H1 (cell line): ENCODE data around the gene VSIG10L. TPM values are rescaled to one million over a fixed set of nuclear protein-coding genes. Genes with fewer than 3 reads are reported as not detected.

Experiments used
- CTCF ChIA-PET: fragments of 300-600 bp; sonication (Branson Sonifier 250); formaldehyde crosslinking; loops from one replicate; lab custom pipeline; 2021; ENCODE audit not compliant: partially characterized antibody; lab: Charles Lee
- POLR2A ChIA-PET: fragments of 300-600 bp; sonication (Branson Sonifier 250); formaldehyde crosslinking; loops from one replicate; lab custom pipeline; 2021; ENCODE audit warnings: inconsistent platforms; ENCODE audit not compliant: partially characterized antibody; lab: Charles Lee
- DNase-seq, 2 experiments: peaks; one replicate each; pipeline versions ENCODE4 v3.0.0 to v3.0.0-alpha.2; 2010 to 2022; ENCODE audit warnings: low spot score in 2 of 2, low read depth in 1 of 2, mixed read lengths in 1 of 2
- FAIRE-seq: peaks from 2 replicates; lab custom pipeline; 2011; peaks lifted over from hg19 to GRCh38; lab: Jason Lieb, UNC
- H2AFZ ChIP-seq: 2 replicates; pipeline ENCODE4 v1.8.1; 2012; ENCODE audit warnings: low read length, inconsistent platforms
- H2AK5ac ChIP-seq: 2 replicates; pipeline ENCODE4 v1.6.1; 2013; ENCODE audit warnings: low read depth, low read length
- H2BK120ac ChIP-seq: replicated peaks from 2 replicates; pipeline ENCODE3; 2013; ENCODE audit warnings: low read depth, low read length, inconsistent platforms
- H2BK12ac ChIP-seq: 2 replicates; pipeline ENCODE4 v1.6.1; 2013; ENCODE audit warnings: low read depth, low read length
- H2BK15ac ChIP-seq: 2 replicates; pipeline ENCODE4 v1.6.1; 2013; ENCODE audit warnings: low read length
- H2BK20ac ChIP-seq: 2 replicates; pipeline ENCODE4 v1.6.1; 2013; ENCODE audit warnings: low read length
- H2BK5ac ChIP-seq: 2 replicates; pipeline ENCODE4 v1.6.1; 2013; ENCODE audit warnings: low read depth, low read length
- H3K14ac ChIP-seq: 2 replicates; pipeline ENCODE4 v1.6.1; 2013; ENCODE audit warnings: inconsistent platforms; ENCODE audit not compliant: insufficient read length
- H3K18ac ChIP-seq: 2 replicates; pipeline ENCODE4 v1.6.1; 2013; ENCODE audit warnings: low read length; ENCODE audit errors: extremely low read depth
- H3K23ac ChIP-seq: 2 replicates; pipeline ENCODE4 v1.6.1; 2013; ENCODE audit warnings: inconsistent platforms; ENCODE audit not compliant: insufficient read length
- H3K23me2 ChIP-seq: 2 replicates; pipeline ENCODE4 v1.6.1; 2013; ENCODE audit warnings: low read depth, low read length
- H3K27ac ChIP-seq: 2 replicates; pipeline ENCODE4 v1.6.1; 2011; ENCODE audit warnings: low read depth, low read length, inconsistent platforms
- H3K27me3 ChIP-seq, 4 experiments: replicated peaks in 1 of 4; 1 replicate in 1 of 4; 2 replicates in 3 of 4; pipeline versions ENCODE4 v1.6.1 to v1.8.1; 2011 to 2013; ENCODE audit warnings: low read length in 3 of 4, mild to moderate bottlenecking in 3 of 4, inconsistent platforms in 2 of 4, mixed read lengths in 2 of 4, moderate library complexity in 1 of 4; ENCODE audit not compliant: control insufficient read depth in 3 of 4, insufficient read depth in 3 of 4; ENCODE audit errors: extremely low read depth in 1 of 4
- H3K36me3 ChIP-seq, 4 experiments: 2 replicates each; pipeline versions ENCODE4 v1.6.1 to v1.8.1; 2011 to 2013; ENCODE audit warnings: mild to moderate bottlenecking in 4 of 4, low read length in 3 of 4, moderate library complexity in 2 of 4, control low read depth in 1 of 4, inconsistent platforms in 1 of 4; ENCODE audit not compliant: insufficient read depth in 4 of 4, control insufficient read depth in 2 of 4
- H3K4ac ChIP-seq: replicated peaks from 2 replicates; pipeline ENCODE3; 2013; ENCODE audit warnings: low read length, low read depth, mixed read lengths, inconsistent platforms; ENCODE audit not compliant: insufficient read length
- H3K4me1 ChIP-seq, 4 experiments: replicated peaks in 1 of 4; 1 replicate in 1 of 4; 2 replicates in 3 of 4; pipeline versions ENCODE4 v1.6.1 to v1.8.1; 2011 to 2013; ENCODE audit warnings: low read length in 3 of 4, inconsistent platforms in 2 of 4, mixed read lengths in 1 of 4; ENCODE audit not compliant: insufficient read depth in 4 of 4, control insufficient read depth in 3 of 4
- H3K4me2 ChIP-seq, 2 experiments: 2 replicates each; pipeline versions ENCODE4 v1.6.1 to v1.8.1; 2011 to 2013; ENCODE audit warnings: low read depth in 2 of 2, low read length in 2 of 2, control low read depth in 1 of 2, inconsistent platforms in 1 of 2, mild to moderate bottlenecking in 1 of 2; ENCODE audit not compliant: insufficient read depth in 1 of 2
- H3K4me3 ChIP-seq, 4 experiments: fragments of 200-600, 300-600 bp in 1 of 4; sonication (generic), shearing (Covaris generic), sonication (Bioruptor Twin) in 1 of 4; 2 replicates each; pipeline versions ENCODE4 v1.5.1 to v1.8.1; 2011 to 2016; ENCODE audit warnings: low read length in 4 of 4, low read depth in 3 of 4, control low read depth in 2 of 4, inconsistent platforms in 2 of 4, mild to moderate bottlenecking in 2 of 4, mixed read lengths in 1 of 4, moderate library complexity in 1 of 4; ENCODE audit not compliant: insufficient read depth in 2 of 4; ENCODE audit errors: extremely low read depth in 1 of 4
- H3K56ac ChIP-seq: replicated peaks from 2 replicates; pipeline ENCODE3; 2013; ENCODE audit warnings: low read depth, mild to moderate bottlenecking, mixed read lengths, low read length, inconsistent platforms; ENCODE audit not compliant: insufficient read length
- H3K79me1 ChIP-seq: 2 replicates; pipeline ENCODE4 v1.6.1; 2013; ENCODE audit warnings: low read depth, low read length, control low read depth
- H3K79me2 ChIP-seq, 2 experiments: 2 replicates each; pipeline versions ENCODE4 v1.6.1 to v1.8.1; 2012 to 2013; ENCODE audit warnings: low read length in 2 of 2, mild to moderate bottlenecking in 2 of 2, inconsistent platforms in 1 of 2; ENCODE audit not compliant: insufficient read depth in 2 of 2, control insufficient read depth in 1 of 2
- H3K9ac ChIP-seq, 4 experiments: replicated peaks in 1 of 4; 1 replicate in 1 of 4; 2 replicates in 3 of 4; pipeline versions ENCODE4 v1.6.1 to v1.8.1; 2011 to 2013; ENCODE audit warnings: low read depth in 3 of 4, low read length in 3 of 4, control low read depth in 2 of 4, mild to moderate bottlenecking in 2 of 4, moderate library complexity in 2 of 4, inconsistent platforms in 1 of 4; ENCODE audit errors: extremely low read depth in 1 of 4
- H3K9me3 ChIP-seq, 2 experiments: 2 replicates each; pipeline versions ENCODE4 v1.6.1 to v1.8.1; 2012 to 2013; ENCODE audit warnings: mild to moderate bottlenecking in 2 of 2, moderate library complexity in 2 of 2, control low read depth in 1 of 2, inconsistent platforms in 1 of 2, low read depth in 1 of 2, low read length in 1 of 2, mixed read lengths in 1 of 2; ENCODE audit not compliant: insufficient read depth in 2 of 2
- H4K20me1 ChIP-seq, 2 experiments: replicated peaks in 1 of 2; 2 replicates each; pipeline versions ENCODE3 to v1.8.1; 2011 to 2013; ENCODE audit warnings: inconsistent platforms in 2 of 2, low read length in 2 of 2, mild to moderate bottlenecking in 1 of 2; ENCODE audit not compliant: insufficient read depth in 2 of 2, control insufficient read depth in 1 of 2
- H4K5ac ChIP-seq: 2 replicates; pipeline ENCODE4 v1.6.1; 2013; ENCODE audit warnings: low read length, low read depth, mixed read lengths, inconsistent platforms; ENCODE audit not compliant: insufficient read length
- H4K8ac ChIP-seq: 2 replicates; pipeline ENCODE4 v1.8.0; 2013; ENCODE audit warnings: mild to moderate bottlenecking, moderate library complexity, low read length, inconsistent platforms; ENCODE audit not compliant: insufficient read depth; ENCODE audit errors: extremely low read depth
- H4K91ac ChIP-seq: replicated peaks from 2 replicates; pipeline ENCODE3; 2013; ENCODE audit warnings: low read length, mixed read lengths, inconsistent platforms; ENCODE audit not compliant: insufficient read length
- BACH1 ChIP-seq: IDR thresholded peaks from 2 replicates; pipeline ENCODE4 v1.6.1; 2012; ENCODE audit warnings: low read length, improper control_type of control experiment
- CEBPB ChIP-seq: IDR thresholded peaks from 2 replicates; pipeline ENCODE4 v1.6.1; 2012; ENCODE audit warnings: low read depth, low read length
- HDAC2 ChIP-seq, 2 experiments: fragments of 300-600 bp in 1 of 2; sonication (generic) in 1 of 2; IDR thresholded peaks; 2 replicates each; pipeline ENCODE4 v1.6.1; 2011 to 2012; ENCODE audit warnings: low read depth in 2 of 2, low read length in 2 of 2, mild to moderate bottlenecking in 2 of 2, moderate library complexity in 2 of 2, borderline replicate concordance in 1 of 2, inconsistent platforms in 1 of 2
- MAX ChIP-seq: IDR thresholded peaks from 2 replicates; pipeline ENCODE4 v1.6.1; 2012; ENCODE audit warnings: inconsistent platforms
- RNF2 ChIP-seq: fragments of 200-900, 300-1000 bp; sonication (generic); IDR thresholded peaks from 2 replicates; pipeline ENCODE4 v1.7.1; 2016; ENCODE audit warnings: borderline replicate concordance, low read depth, mild to moderate bottlenecking, antibody characterized with exemption, low read length; ENCODE audit not compliant: poor library complexity, severe bottlenecking; ENCODE audit errors: missing control alignments
- SP2 ChIP-seq: IDR thresholded peaks from 2 replicates; pipeline ENCODE4 v1.6.1; 2012; ENCODE audit warnings: mild to moderate bottlenecking, low read length, inconsistent platforms
- SRF ChIP-seq: IDR thresholded peaks from 2 replicates; pipeline ENCODE4 v1.6.1; 2011; ENCODE audit warnings: mild to moderate bottlenecking, low read depth, low read length, moderate library complexity
- TAF7 ChIP-seq: optimal IDR thresholded peaks from 2 replicates; pipeline ENCODE3; 2011; ENCODE audit warnings: low read depth, mild to moderate bottlenecking, inconsistent platforms, low read length, moderate library complexity, borderline replicate concordance
- WGBS, 2 experiments: shearing (Covaris generic) in 1 of 2; methylation state at CpG; one replicate each; pipeline versions ENCODE4 v1.1.6 to v1.1.7; 2013 to 2015; ENCODE audit warnings: low lambda C conversion rate in 2 of 2, mixed read lengths in 2 of 2, inconsistent platforms in 1 of 2, low coverage in 1 of 2, missing lambda C conversion rate in 1 of 2; ENCODE audit not compliant: insufficient replicate concordance in 2 of 2, insufficient coverage in 1 of 2, insufficient read length in 1 of 2; ENCODE audit errors: extremely low coverage in 1 of 2, missing lambda C conversion rate in 1 of 2; 5-methylcytosine and 5-hydroxymethylcytosine counted together
- polyA plus RNA-seq, 7 experiments: library from polyadenylated mRNA; depleted of rRNA in 3 of 7; stranded (reverse) in 5 of 7; unstranded in 2 of 7; fragments of >200 nt in 5 of 7; fragments of 200-250 nt in 2 of 7; gene quantifications; 1 replicate in 5 of 7; 2 replicates in 1 of 7; 4 replicates in 1 of 7; pipeline versions ENCODE4 v1.2.1 to v1.2.3, GENCODE V29; 2011 to 2013; ENCODE audit warnings: missing spikeins in 2 of 7, mixed read lengths in 2 of 7
- total RNA-seq: library from RNA; stranded (reverse); fragmentation: NEBNext Ultra II Directional; extraction: Animal tissue kit (Norgen Biotek cat#: 25700); gene quantifications from 2 replicates; pipeline ENCODE4 v1.2.1, GENCODE V29; 2021

Gene VSIG10L
- total and polyA plus RNA-seq, 2 of the 8 experiments (the other 6 are each of a cell fraction or from before 2014, with no cell fraction given), result 10.3 to 10.4 TPM

DNA sequence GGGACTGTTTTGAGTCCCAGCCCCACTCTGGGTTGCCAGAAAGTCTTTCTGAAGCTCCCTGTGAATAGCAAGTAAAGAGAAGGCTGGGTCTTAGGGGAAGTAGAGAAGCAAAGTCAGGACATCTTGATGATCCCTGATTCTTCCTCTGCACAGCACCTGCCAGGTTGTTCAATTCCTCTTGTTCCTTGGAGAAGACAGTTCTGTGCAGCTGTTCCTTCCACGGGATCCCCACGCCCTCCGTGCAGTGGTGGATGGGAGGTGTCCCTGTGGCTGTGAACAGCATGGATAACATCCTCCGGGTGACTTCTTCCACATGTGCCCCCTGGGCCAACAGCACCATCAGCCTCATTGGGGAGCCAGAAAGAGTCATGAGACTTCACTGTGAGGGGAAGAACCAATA is 59.6 kb downstream of the VSIG10L start:
- Histone ChIP-seq H3K23me2 (no peaks in the 10 kb centered on the region), H2AK5ac (no peak overlapping the region), H4K91ac (no peak overlapping the region), H2BK5ac (no peak overlapping the region), H2BK120ac (no peak overlapping the region), H2AFZ (no peak overlapping the region), H3K9me3 (peaks cover 4 to 12% of the 10 kb centered on the region in 2 experiments), H3K27me3 (no peaks in the 10 kb centered on the region; a peak in 1 of 7 replicates), H2BK15ac (no peak overlapping the region), H3K14ac (no peak overlapping the region), H3K4me3 (no peak overlapping the region), H3K4me2 (no peak overlapping the region), H3K23ac (no peak overlapping the region), H3K4me1 (no peaks in the 10 kb centered on the region), H4K5ac (no peak overlapping the region), H3K9ac (no peak overlapping the region), H4K8ac (no peak overlapping the region), H3K56ac (no peak overlapping the region), H2BK20ac (no peak overlapping the region), H3K36me3 (no peaks in the 10 kb centered on the region), H3K79me2 (no peaks in the 10 kb centered on the region), H3K79me1 (no peaks in the 10 kb centered on the region), H2BK12ac (no peak overlapping the region), H3K4ac (no peak overlapping the region), H3K18ac (no peak overlapping the region), H4K20me1 (no peaks in the 10 kb centered on the region), H3K27ac (no peak overlapping the region)
- TF ChIP-seq SRF (no peak), RNF2 (no peak), HDAC2 (IDR thresholded peaks at IDR 0.05; ENCODE audit: borderline replicate concordance in 1 of 2, low read depth in 2 of 2, low read length in 2 of 2) (no peak), CEBPB (no peak), TAF7 (no peak), BACH1 (no peak), MAX (no peak), SP2 (no peak)
- ChIA-PET CTCF (interaction anchor here (0.6 to 2.1 kb wide), 6 partner anchors 15 to 233 kb away, joined by 3 to 5 read pairs (median 4); no protein-coding TSS in a partner anchor), POLR2A (no interaction called here)
- DNase-seq, result no peak
- WGBS, 2 experiments, result 93% methylated on average over 4 of the region's 4 CpGs; no CpG with 5 or more reads in 1 of the 2 experiments
- FAIRE-seq, result no peak
